Esophagus squamous epithelium (tissue), 5 donors: ENCODE results near the gene RAB20. TPM values are rescaled to one million over a fixed set of nuclear protein-coding genes. Genes with fewer than 3 reads are reported as not detected.
A peak's percentile ranks its signal among the peaks of the same experiment; 100 is the strongest.

Source experiments
- DNase-seq: peaks from one replicate; lab custom pipeline; 2025; lab: John Stamatoyannopoulos, UW
- H3K27ac ChIP-seq, 4 donors: fragments of 200-600 bp; sonication (generic); one replicate each; pipeline ENCODE4 v1.5.1; 2016 to 2019; ENCODE audit warnings: mild to moderate bottlenecking in 1 of 4
- H3K27me3 ChIP-seq, 4 donors: fragments of 200-600 bp; sonication (generic); 1 replicate in 3 of 4; 2 replicates in 1 of 4; pipeline versions ENCODE4 v1.5.1 to v1.6.0; 2017 to 2021; ENCODE audit warnings: antibody characterized with exemption in 1 of 4
- H3K36me3 ChIP-seq, 3 donors: fragments of 200-600 bp; sonication (generic); one replicate each; pipeline ENCODE4 v1.5.1; 2016 to 2019
- H3K4me1 ChIP-seq, 3 donors: fragments of 200-600 bp; sonication (generic); one replicate each; pipeline ENCODE4 v1.5.1; 2017 to 2019
- H3K4me3 ChIP-seq, 4 donors: fragments of 200-600 bp; sonication (generic); 1 replicate in 3 of 4; 2 replicates in 1 of 4; pipeline ENCODE4 v1.5.1; 2016 to 2019; ENCODE audit warnings: mild to moderate bottlenecking in 2 of 4, moderate library complexity in 1 of 4
- H3K9me3 ChIP-seq, 3 donors: fragments of 200-600 bp; sonication (generic); one replicate each; pipeline ENCODE4 v1.5.1; 2016 to 2019
- CTCF ChIP-seq, 6 experiments: fragments of 450-650 bp in 4 of 6; fragments of 200-600 bp in 2 of 6; sonication (generic) in 2 of 6; IDR thresholded peaks; one replicate each; pipeline ENCODE4 v1.5.1; 2016 to 2019; ENCODE audit warnings: antibody characterized with exemption in 6 of 6, mild to moderate bottlenecking in 4 of 6, moderate library complexity in 4 of 6
- POLR2A ChIP-seq, 4 donors: fragments of 450-650 bp; IDR thresholded peaks; one replicate each; pipeline ENCODE4 v1.6.1; 2017; ENCODE audit warnings: antibody characterized with exemption in 4 of 4, mild to moderate bottlenecking in 4 of 4, moderate library complexity in 3 of 4
- WGBS, 2 donors: methylation state at CpG; one replicate each; pipeline ENCODE4 v1.1.5; 2018; 5-methylcytosine and 5-hydroxymethylcytosine counted together
- intact Hi-C: fragments of 100-400 bp; cut with DNase I; formaldehyde crosslinking; loops from one replicate; pipeline ENCODE4 v1.15.0; 2022
- total RNA-seq, 4 donors: library from RNA; depleted of rRNA; stranded (reverse); fragments of >200 nt; gene quantifications; one replicate each; pipeline ENCODE4 v1.1.0, GENCODE V29; 2016
- donor health status: DM: yes; HTN: yes; CAD: no.

The RAB20 gene
- total RNA-seq, 4 donors from 2014 or later: 1.3 to 7.2 (median 4.3) TPM

- peaks cover 5 to 30% (median 5%) of the 10 kb centered on the region in 3 donors for H3K4me1 ChIP-seq
These were observed 31.8 kb downstream of the RAB20 start for GRCh38 chr13:110529522-110530311.

GRCh38 chr13:110528911-110529310 is 32.6 kb downstream of the RAB20 start:
- Histone ChIP-seq H3K36me3 (no peaks in the 10 kb centered on the region), H3K4me3 (no peak overlapping the region), H3K4me1 (peaks cover 8 to 39% (median 9%) of the 10 kb centered on the region in 3 donors), H3K9me3 (no peaks in the 10 kb centered on the region), H3K27ac (peak overlapping the region in 2 of 4 donors; percentile 1 to 19), H3K27me3 (no peaks in the 10 kb centered on the region)
- DNase-seq: no peak
- TF ChIP-seq CTCF (IDR thresholded peaks at IDR 0.05): no peak
- no peak for TF ChIP-seq POLR2A (IDR thresholded peaks at IDR 0.05)
- intact Hi-C loops: no loop called here
- 94 to 95% methylated on average over 6 of the region's 6 CpGs for WGBS, 2 donors

More at GRCh38 chr13:110529522-110530311, 31.8 kb downstream of the RAB20 start:
- no peak for DNase-seq
- no peaks in the 10 kb centered on the region for H3K36me3 ChIP-seq
- H3K9me3 ChIP-seq: no peaks in the 10 kb centered on the region
- H3K27ac ChIP-seq: peak overlapping the region in 2 of 4 donors; percentile 1 to 19
- intact Hi-C loops: no loop called here
- H3K4me3 ChIP-seq: no peak overlapping the region
- TF ChIP-seq CTCF (IDR thresholded peaks at IDR 0.05) (no peak), POLR2A (IDR thresholded peaks at IDR 0.05) (no peak)
- H3K27me3 ChIP-seq: no peaks in the 10 kb centered on the region
- 90 to 100% methylated on average over 2 to 10 of the region's 23 CpGs for WGBS, 2 donors

- intact Hi-C loops: no loop called here
These were observed 33.2 kb downstream of the RAB20 start for GRCh38 chr13:110528371-110528770.

GRCh38 chr13:110525328-110526319 is 35.9 kb downstream of the RAB20 start:
- Histone ChIP-seq H3K27ac (no peak overlapping the region), H3K4me1 (peaks cover 8 to 52% (median 9%) of the 10 kb centered on the region in 3 donors), H3K4me3 (no peak overlapping the region), H3K27me3 (no peaks in the 10 kb centered on the region), H3K36me3 (no peaks in the 10 kb centered on the region), H3K9me3 (no peaks in the 10 kb centered on the region)
- 73 to 83% methylated on average over 7 to 11 of the region's 25 CpGs for WGBS, 2 donors
- intact Hi-C loops: no loop called here
- TF ChIP-seq CTCF (IDR thresholded peaks at IDR 0.05) (no peak), POLR2A (IDR thresholded peaks at IDR 0.05) (no peak)
- DNase-seq: no peak

More at GRCh38 chr13:110528371-110528770, 33.2 kb downstream of the RAB20 start:
- WGBS, 2 donors: 64 to 68% methylated on average over 5 of the region's 5 CpGs
- Histone ChIP-seq H3K4me3 (no peak overlapping the region), H3K9me3 (no peaks in the 10 kb centered on the region), H3K4me1 (peaks cover 8 to 40% (median 9%) of the 10 kb centered on the region in 3 donors), H3K27me3 (no peaks in the 10 kb centered on the region), H3K36me3 (no peaks in the 10 kb centered on the region), H3K27ac (peak overlapping the region in 1 of 4 donors; percentile 1)
- TF ChIP-seq POLR2A (IDR thresholded peaks at IDR 0.05) (no peak), CTCF (IDR thresholded peaks at IDR 0.05) (no peak)
- no peak for DNase-seq
